Endothelial cell of umbilical vein (primary cell): ENCODE measurements around the gene MT1G. TPM values are rescaled to one million over a fixed set of nuclear protein-coding genes. Genes with fewer than 3 reads are reported as not detected.

Experiments used
- BruUV-seq: library from RNA; stranded (reverse); fragments of 400-500 nt; replicated peaks from 2 replicates; lab custom pipeline; 2021; lab: Mats Ljungman, UMichigan
- CTCF ChIA-PET: fragments of 300-600, 350-600 bp; sonication (Branson Sonifier 250); formaldehyde crosslinking; loops from one replicate; lab custom pipeline; 2021; ENCODE audit warnings: antibody characterized with exemption, inconsistent platforms; lab: Charles Lee
- POLR2A ChIA-PET: fragments of 300-600, 350-600 bp; sonication (Branson Sonifier 250); formaldehyde crosslinking; loops from one replicate; lab custom pipeline; 2021; ENCODE audit warnings: antibody characterized with exemption, inconsistent platforms; lab: Charles Lee
- DNase-seq: peaks from one replicate; pipeline ENCODE4 v3.0.0-alpha.2; 2011; ENCODE audit warnings: low read depth, low spot score
- FAIRE-seq: peaks from 2 replicates; lab custom pipeline; 2011; peaks lifted over from hg19 to GRCh38; lab: Jason Lieb, UNC
- H2AFZ ChIP-seq: 2 replicates; pipeline ENCODE4 v1.6.0; 2012; ENCODE audit warnings: low read depth, low read length, control low read depth, inconsistent platforms
- H3K27ac ChIP-seq: 2 replicates; pipeline ENCODE4 v1.5.1; 2011; ENCODE audit warnings: low read depth, mild to moderate bottlenecking, control low read depth, low read length, moderate library complexity; ENCODE audit not compliant: insufficient read depth
- H3K27me3 ChIP-seq, 2 experiments: 2 replicates each; pipeline versions ENCODE4 v1.6.0 to v1.6.1; 2011; ENCODE audit warnings: low read length in 2 of 2, mixed read lengths in 1 of 2; ENCODE audit not compliant: control insufficient read depth in 2 of 2, insufficient read depth in 2 of 2
- H3K36me3 ChIP-seq, 2 experiments: 2 replicates in 1 of 2; 3 replicates in 1 of 2; pipeline ENCODE4 v1.5.1; 2011; ENCODE audit warnings: low read length in 2 of 2, mild to moderate bottlenecking in 1 of 2, moderate library complexity in 1 of 2; ENCODE audit not compliant: control insufficient read depth in 2 of 2, insufficient read depth in 2 of 2; ENCODE audit errors: extremely low read depth in 1 of 2
- H3K4me1 ChIP-seq: 3 replicates; pipeline ENCODE4 v1.5.1; 2011; ENCODE audit warnings: mild to moderate bottlenecking, low read length; ENCODE audit not compliant: control insufficient read depth, insufficient read depth; ENCODE audit errors: extremely low read depth
- H3K4me2 ChIP-seq: 2 replicates; pipeline ENCODE4 v1.6.1; 2011; ENCODE audit warnings: low read length, control low read depth, mixed read lengths; ENCODE audit not compliant: insufficient read depth
- H3K4me3 ChIP-seq, 3 experiments: fragments of 200-600 bp in 1 of 3; sonication (generic), shearing (Covaris generic) in 1 of 3; replicated peaks in 1 of 3; 2 replicates each; pipeline ENCODE4 v1.5.1; 2011 to 2016; ENCODE audit warnings: control low read depth in 3 of 3, low read length in 3 of 3, mild to moderate bottlenecking in 2 of 3, inconsistent platforms in 1 of 3, low read depth in 1 of 3, moderate library complexity in 1 of 3; ENCODE audit not compliant: insufficient read depth in 1 of 3
- H3K79me2 ChIP-seq: 2 replicates; pipeline ENCODE4 v1.6.0; 2012; ENCODE audit warnings: low read length, inconsistent platforms; ENCODE audit not compliant: control insufficient read depth, insufficient read depth
- H3K9ac ChIP-seq: replicated peaks from 2 replicates; pipeline ENCODE3; 2011; ENCODE audit warnings: low read length, control low read depth; ENCODE audit not compliant: insufficient read depth; ENCODE audit errors: extremely low read depth
- H3K9me1 ChIP-seq: replicated peaks from 3 replicates; pipeline ENCODE4 v1.6.0; 2011; ENCODE audit warnings: mild to moderate bottlenecking, low read length; ENCODE audit not compliant: control insufficient read depth, insufficient read depth; ENCODE audit errors: extremely low read depth
- H3K9me3 ChIP-seq: replicated peaks from 2 replicates; pipeline ENCODE4 v1.5.1; 2012; ENCODE audit warnings: low read length, inconsistent platforms; ENCODE audit not compliant: control insufficient read depth, insufficient read depth
- H4K20me1 ChIP-seq: replicated peaks from 2 replicates; pipeline ENCODE3; 2011; ENCODE audit warnings: mild to moderate bottlenecking, low read length; ENCODE audit not compliant: control insufficient read depth, insufficient read depth; ENCODE audit errors: extremely low read depth
- EZH2 ChIP-seq: IDR thresholded peaks from 2 replicates; pipeline ENCODE4 v1.6.1; 2012; ENCODE audit warnings: borderline replicate concordance, low read depth, mild to moderate bottlenecking, moderate library complexity, low read length, inconsistent platforms; ENCODE audit not compliant: severe bottlenecking
- FOS ChIP-seq: IDR thresholded peaks from 2 replicates; pipeline ENCODE4 v1.6.1; 2011; ENCODE audit warnings: mild to moderate bottlenecking, low read length, moderate library complexity, borderline replicate concordance; ENCODE audit not compliant: insufficient read depth
- GATA2 ChIP-seq: IDR thresholded peaks from 2 replicates; pipeline ENCODE4 v1.7.0; 2011; ENCODE audit warnings: low read depth, mild to moderate bottlenecking, moderate library complexity, mixed read lengths, low read length; ENCODE audit not compliant: insufficient read length, insufficient read depth
- JUN ChIP-seq: IDR thresholded peaks from 2 replicates; pipeline ENCODE4 v1.6.1; 2011; ENCODE audit warnings: borderline replicate concordance, low read depth; ENCODE audit not compliant: insufficient read length, insufficient read depth
- MYC ChIP-seq: IDR thresholded peaks from one replicate; pipeline ENCODE4 v1.6.1; 2011; ENCODE audit warnings: mild to moderate bottlenecking, low read depth, low read length
- POLR2A ChIP-seq: IDR thresholded peaks from 2 replicates; pipeline ENCODE4 v1.6.1; 2012; ENCODE audit warnings: low read depth, mild to moderate bottlenecking, control low read depth, low read length
- POLR2AphosphoS5 ChIP-seq: IDR thresholded peaks from 2 replicates; pipeline ENCODE4 v1.6.1; 2012; ENCODE audit warnings: low read depth, mild to moderate bottlenecking, control low read depth, low read length, moderate library complexity; ENCODE audit not compliant: insufficient read depth
- dilution Hi-C: fragments of 300-500 bp; cut with MboI; formaldehyde crosslinking; loops from one replicate; pipeline ENCODE4 v1.15.0; 2019; ENCODE audit warnings: low sequenced_read_pairs; ENCODE audit not compliant: extremely low pct_ligation_motif_present
- intact Hi-C: fragments of 100-400 bp; cut with micrococcal nuclease; formaldehyde crosslinking; loops from one replicate; pipeline ENCODE4 v1.10.0; 2022
- polyA plus RNA-seq, 4 experiments: library from polyadenylated mRNA; depleted of rRNA in 3 of 4; stranded (reverse) in 3 of 4; unstranded in 1 of 4; fragments of >200 nt; gene quantifications; 2 replicates each; pipeline versions ENCODE4 v1.2.1 to v1.2.3, GENCODE V29; 2011 to 2012; ENCODE audit warnings: missing spikeins in 1 of 4
- total RNA-seq: library from RNA; stranded (reverse); gene quantifications from 2 replicates; pipeline ENCODE4 v1.2.3, GENCODE V29; 2021
- TF ChIP-seq, protein P1 (sequence below): IDR thresholded peaks from 2 replicates; pipeline ENCODE4 v1.6.1; 2011; ENCODE audit not compliant: insufficient read depth, insufficient read length
- TF ChIP-seq, protein P2 (sequence below), 2 donors: IDR thresholded peaks; 1 replicate in 1 of 2; 2 replicates in 1 of 2; pipeline ENCODE4 v1.5.1; 2011; ENCODE audit warnings: low read length in 2 of 2, mild to moderate bottlenecking in 2 of 2, moderate library complexity in 2 of 2, control low read depth in 1 of 2, inconsistent platforms in 1 of 2, low read depth in 1 of 2; ENCODE audit not compliant: insufficient read depth in 1 of 2; ENCODE audit errors: extremely low read depth in 1 of 2

MT1G gene
- total and polyA plus RNA-seq, 2 donors (not counting 3 experiments of a cell fraction or from before 2014, with no cell fraction given): not detected

DNA sequence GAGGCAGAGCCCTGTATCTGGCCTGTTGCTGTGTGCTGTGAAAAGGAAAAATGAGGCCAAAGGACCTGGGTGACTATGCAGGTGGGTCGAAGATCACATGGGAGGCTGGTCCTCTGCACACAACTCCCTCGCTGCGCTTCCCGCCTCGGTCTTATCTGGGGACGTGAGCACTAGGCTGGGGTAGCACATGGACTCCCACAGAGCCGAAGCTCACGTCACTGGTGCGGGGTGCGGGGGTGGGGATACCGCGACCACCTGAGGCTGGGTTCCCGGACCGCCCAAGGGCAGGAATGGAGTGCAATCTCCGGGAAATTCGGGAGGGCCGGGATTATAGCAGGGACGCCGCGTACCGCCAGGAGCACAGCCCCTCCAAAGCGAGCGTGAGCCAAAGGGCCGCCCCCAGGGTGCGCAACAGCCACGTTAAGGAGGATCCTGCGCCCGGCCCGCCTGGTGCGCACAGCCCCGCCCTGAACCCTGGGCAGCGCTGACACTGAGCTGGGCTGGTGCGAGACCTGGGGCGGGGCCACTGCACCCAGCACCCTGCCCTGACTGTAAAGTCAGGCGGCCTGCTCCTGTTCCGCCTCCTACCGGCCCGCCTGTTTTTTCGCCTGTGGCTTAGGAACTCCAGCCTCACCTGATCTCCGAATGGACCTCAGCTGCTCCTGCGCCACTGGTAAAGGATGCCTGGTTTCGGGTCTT lies 24.6 kb downstream of the MT1G start:
- H3K9me3 ChIP-seq: no peaks in the 10 kb centered on the region
- H2AFZ ChIP-seq: peak overlapping the region; percentile 64
- no peaks in the 10 kb centered on the region for H3K36me3 ChIP-seq
- dilution Hi-C loops: no loop called here
- H3K79me2 ChIP-seq: no peaks in the 10 kb centered on the region
- BruUV-seq: no TSS peak
- TF ChIP-seq EZH2: peak; percentile 26
- TF ChIP-seq, protein P1, sequence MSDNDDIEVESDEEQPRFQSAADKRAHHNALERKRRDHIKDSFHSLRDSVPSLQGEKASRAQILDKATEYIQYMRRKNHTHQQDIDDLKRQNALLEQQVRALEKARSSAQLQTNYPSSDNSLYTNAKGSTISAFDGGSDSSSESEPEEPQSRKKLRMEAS: no peak
- H4K20me1 ChIP-seq: no peaks in the 10 kb centered on the region
- H3K9ac ChIP-seq: no peak overlapping the region
- peak; percentile 33 for FAIRE-seq
- peaks cover 36 to 54% of the 10 kb centered on the region in 2 experiments for H3K27me3 ChIP-seq
- H3K4me2 ChIP-seq: peak overlapping the region; percentile 40
- peaks cover 10% of the 10 kb centered on the region for H3K4me1 ChIP-seq
- POLR2A ChIA-PET: interaction anchor here (0.6 kb wide), 2 partner anchors 10 to 37 kb away, joined by 3 to 4 read pairs; no protein-coding TSS in a partner anchor
- H3K9me1 ChIP-seq: no peaks in the 10 kb centered on the region
- intact Hi-C loops: no loop called here
- no peak for DNase-seq
- CTCF ChIA-PET: interaction anchor here (0.8 to 3.2 kb wide), 8 partner anchors 18 to 129 kb away, joined by 3 to 19 read pairs (median 4); no protein-coding TSS in a partner anchor
- H3K27ac ChIP-seq: no peak overlapping the region
- peak overlapping the region in 2 of 3 experiments; percentile 0 to 9 for H3K4me3 ChIP-seq

DNA sequence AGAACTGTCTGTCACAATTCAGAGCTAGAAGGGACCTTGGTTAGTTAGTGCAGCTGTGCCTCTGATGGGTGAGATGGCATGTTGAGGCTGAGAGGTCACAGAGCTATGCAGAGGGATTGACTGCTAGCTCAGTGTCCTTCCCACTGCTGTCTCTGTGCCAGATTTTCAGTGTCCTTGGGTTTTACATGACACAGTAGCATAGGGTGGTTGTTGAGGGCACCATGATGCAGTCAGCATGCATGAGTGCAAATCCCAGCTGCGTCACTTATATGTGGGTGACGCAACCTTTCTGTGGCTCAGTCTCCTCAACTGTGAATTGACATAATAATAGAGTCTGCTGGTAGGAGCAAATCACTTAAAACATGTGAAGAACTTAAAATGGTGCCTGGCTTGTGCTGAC lies 26.7 kb downstream of the MT1G start:
- no peaks in the 10 kb centered on the region for H3K9me3 ChIP-seq
- intact Hi-C loops (no loop called here), dilution Hi-C loops (no loop called here)
- BruUV-seq: no TSS peak
- H3K4me3 ChIP-seq: no peak overlapping the region
- no peaks in the 10 kb centered on the region for H3K9me1 ChIP-seq
- CTCF ChIA-PET: interaction anchor here (1.4 to 2.3 kb wide), 2 partner anchors 41 to 61 kb away, joined by 5 to 8 read pairs; no protein-coding TSS in a partner anchor
- H3K79me2 ChIP-seq: no peaks in the 10 kb centered on the region
- no peak overlapping the region for H3K27ac ChIP-seq
- POLR2A ChIA-PET: no interaction called here
- FAIRE-seq: no peak
- H3K27me3 ChIP-seq: peaks cover 35 to 50% of the 10 kb centered on the region in 2 experiments
- no peaks in the 10 kb centered on the region for H4K20me1 ChIP-seq
- peaks cover 10% of the 10 kb centered on the region for H3K4me1 ChIP-seq
- no peak for TF ChIP-seq JUN
- TF ChIP-seq, protein P1: no peak
- no peak for TF ChIP-seq POLR2AphosphoS5
- TF ChIP-seq POLR2A: no peak
- TF ChIP-seq EZH2: no peak
- TF ChIP-seq MYC: no peak
- no peak for TF ChIP-seq GATA2
- TF ChIP-seq FOS: no peak
- TF ChIP-seq, protein P2, sequence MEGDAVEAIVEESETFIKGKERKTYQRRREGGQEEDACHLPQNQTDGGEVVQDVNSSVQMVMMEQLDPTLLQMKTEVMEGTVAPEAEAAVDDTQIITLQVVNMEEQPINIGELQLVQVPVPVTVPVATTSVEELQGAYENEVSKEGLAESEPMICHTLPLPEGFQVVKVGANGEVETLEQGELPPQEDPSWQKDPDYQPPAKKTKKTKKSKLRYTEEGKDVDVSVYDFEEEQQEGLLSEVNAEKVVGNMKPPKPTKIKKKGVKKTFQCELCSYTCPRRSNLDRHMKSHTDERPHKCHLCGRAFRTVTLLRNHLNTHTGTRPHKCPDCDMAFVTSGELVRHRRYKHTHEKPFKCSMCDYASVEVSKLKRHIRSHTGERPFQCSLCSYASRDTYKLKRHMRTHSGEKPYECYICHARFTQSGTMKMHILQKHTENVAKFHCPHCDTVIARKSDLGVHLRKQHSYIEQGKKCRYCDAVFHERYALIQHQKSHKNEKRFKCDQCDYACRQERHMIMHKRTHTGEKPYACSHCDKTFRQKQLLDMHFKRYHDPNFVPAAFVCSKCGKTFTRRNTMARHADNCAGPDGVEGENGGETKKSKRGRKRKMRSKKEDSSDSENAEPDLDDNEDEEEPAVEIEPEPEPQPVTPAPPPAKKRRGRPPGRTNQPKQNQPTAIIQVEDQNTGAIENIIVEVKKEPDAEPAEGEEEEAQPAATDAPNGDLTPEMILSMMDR (IDR thresholded peaks at IDR 0.05; ENCODE audit: extremely low read depth in 1 of 2, insufficient read depth in 1 of 2, low read depth in 1 of 2, low read length in 2 of 2): no peak
- H3K4me2 ChIP-seq: no peak overlapping the region
- DNase-seq: no peak
- no peak overlapping the region for H3K9ac ChIP-seq
- no peaks in the 10 kb centered on the region for H3K36me3 ChIP-seq
- no peak overlapping the region for H2AFZ ChIP-seq
